Endothelial cell of umbilical vein (primary cell): ENCODE measurements around the gene VTI1A. TPM values are rescaled to one million over a fixed set of nuclear protein-coding genes. Genes with fewer than 3 reads are reported as not detected.

Experiments
- BruUV-seq: library from RNA; stranded (reverse); fragments of 400-500 nt; replicated peaks from 2 replicates; lab custom pipeline; 2021; lab: Mats Ljungman, UMichigan
- CTCF ChIA-PET: fragments of 300-600, 350-600 bp; sonication (Branson Sonifier 250); formaldehyde crosslinking; loops from one replicate; lab custom pipeline; 2021; ENCODE audit warnings: antibody characterized with exemption, inconsistent platforms; lab: Charles Lee
- POLR2A ChIA-PET: fragments of 300-600, 350-600 bp; sonication (Branson Sonifier 250); formaldehyde crosslinking; loops from one replicate; lab custom pipeline; 2021; ENCODE audit warnings: antibody characterized with exemption, inconsistent platforms; lab: Charles Lee
- DNase-seq: peaks from one replicate; pipeline ENCODE4 v3.0.0-alpha.2; 2011; ENCODE audit warnings: low read depth, low spot score
- FAIRE-seq: peaks from 2 replicates; lab custom pipeline; 2011; peaks lifted over from hg19 to GRCh38; lab: Jason Lieb, UNC
- H2AFZ ChIP-seq: 2 replicates; pipeline ENCODE4 v1.6.0; 2012; ENCODE audit warnings: low read depth, low read length, control low read depth, inconsistent platforms
- H3K27ac ChIP-seq: 2 replicates; pipeline ENCODE4 v1.5.1; 2011; ENCODE audit warnings: low read depth, mild to moderate bottlenecking, control low read depth, low read length, moderate library complexity; ENCODE audit not compliant: insufficient read depth
- H3K27me3 ChIP-seq, 2 experiments: 2 replicates each; pipeline versions ENCODE4 v1.6.0 to v1.6.1; 2011; ENCODE audit warnings: low read length in 2 of 2, mixed read lengths in 1 of 2; ENCODE audit not compliant: control insufficient read depth in 2 of 2, insufficient read depth in 2 of 2
- H3K36me3 ChIP-seq, 2 experiments: 2 replicates in 1 of 2; 3 replicates in 1 of 2; pipeline ENCODE4 v1.5.1; 2011; ENCODE audit warnings: low read length in 2 of 2, mild to moderate bottlenecking in 1 of 2, moderate library complexity in 1 of 2; ENCODE audit not compliant: control insufficient read depth in 2 of 2, insufficient read depth in 2 of 2; ENCODE audit errors: extremely low read depth in 1 of 2
- H3K4me1 ChIP-seq: 3 replicates; pipeline ENCODE4 v1.5.1; 2011; ENCODE audit warnings: mild to moderate bottlenecking, low read length; ENCODE audit not compliant: control insufficient read depth, insufficient read depth; ENCODE audit errors: extremely low read depth
- H3K4me2 ChIP-seq: 2 replicates; pipeline ENCODE4 v1.6.1; 2011; ENCODE audit warnings: low read length, control low read depth, mixed read lengths; ENCODE audit not compliant: insufficient read depth
- H3K4me3 ChIP-seq, 3 experiments: fragments of 200-600 bp in 1 of 3; sonication (generic), shearing (Covaris generic) in 1 of 3; replicated peaks in 1 of 3; 2 replicates each; pipeline ENCODE4 v1.5.1; 2011 to 2016; ENCODE audit warnings: control low read depth in 3 of 3, low read length in 3 of 3, mild to moderate bottlenecking in 2 of 3, inconsistent platforms in 1 of 3, low read depth in 1 of 3, moderate library complexity in 1 of 3; ENCODE audit not compliant: insufficient read depth in 1 of 3
- H3K79me2 ChIP-seq: 2 replicates; pipeline ENCODE4 v1.6.0; 2012; ENCODE audit warnings: low read length, inconsistent platforms; ENCODE audit not compliant: control insufficient read depth, insufficient read depth
- H3K9ac ChIP-seq: replicated peaks from 2 replicates; pipeline ENCODE3; 2011; ENCODE audit warnings: low read length, control low read depth; ENCODE audit not compliant: insufficient read depth; ENCODE audit errors: extremely low read depth
- H3K9me1 ChIP-seq: replicated peaks from 3 replicates; pipeline ENCODE4 v1.6.0; 2011; ENCODE audit warnings: mild to moderate bottlenecking, low read length; ENCODE audit not compliant: control insufficient read depth, insufficient read depth; ENCODE audit errors: extremely low read depth
- H3K9me3 ChIP-seq: replicated peaks from 2 replicates; pipeline ENCODE4 v1.5.1; 2012; ENCODE audit warnings: low read length, inconsistent platforms; ENCODE audit not compliant: control insufficient read depth, insufficient read depth
- H4K20me1 ChIP-seq: replicated peaks from 2 replicates; pipeline ENCODE3; 2011; ENCODE audit warnings: mild to moderate bottlenecking, low read length; ENCODE audit not compliant: control insufficient read depth, insufficient read depth; ENCODE audit errors: extremely low read depth
- EZH2 ChIP-seq: IDR thresholded peaks from 2 replicates; pipeline ENCODE4 v1.6.1; 2012; ENCODE audit warnings: borderline replicate concordance, low read depth, mild to moderate bottlenecking, moderate library complexity, low read length, inconsistent platforms; ENCODE audit not compliant: severe bottlenecking
- FOS ChIP-seq: IDR thresholded peaks from 2 replicates; pipeline ENCODE4 v1.6.1; 2011; ENCODE audit warnings: mild to moderate bottlenecking, low read length, moderate library complexity, borderline replicate concordance; ENCODE audit not compliant: insufficient read depth
- GATA2 ChIP-seq: IDR thresholded peaks from 2 replicates; pipeline ENCODE4 v1.7.0; 2011; ENCODE audit warnings: low read depth, mild to moderate bottlenecking, moderate library complexity, mixed read lengths, low read length; ENCODE audit not compliant: insufficient read length, insufficient read depth
- JUN ChIP-seq: IDR thresholded peaks from 2 replicates; pipeline ENCODE4 v1.6.1; 2011; ENCODE audit warnings: borderline replicate concordance, low read depth; ENCODE audit not compliant: insufficient read length, insufficient read depth
- MYC ChIP-seq: IDR thresholded peaks from one replicate; pipeline ENCODE4 v1.6.1; 2011; ENCODE audit warnings: mild to moderate bottlenecking, low read depth, low read length
- POLR2A ChIP-seq: IDR thresholded peaks from 2 replicates; pipeline ENCODE4 v1.6.1; 2012; ENCODE audit warnings: low read depth, mild to moderate bottlenecking, control low read depth, low read length
- POLR2AphosphoS5 ChIP-seq: IDR thresholded peaks from 2 replicates; pipeline ENCODE4 v1.6.1; 2012; ENCODE audit warnings: low read depth, mild to moderate bottlenecking, control low read depth, low read length, moderate library complexity; ENCODE audit not compliant: insufficient read depth
- dilution Hi-C: fragments of 300-500 bp; cut with MboI; formaldehyde crosslinking; loops from one replicate; pipeline ENCODE4 v1.15.0; 2019; ENCODE audit warnings: low sequenced_read_pairs; ENCODE audit not compliant: extremely low pct_ligation_motif_present
- intact Hi-C: fragments of 100-400 bp; cut with micrococcal nuclease; formaldehyde crosslinking; loops from one replicate; pipeline ENCODE4 v1.10.0; 2022
- polyA plus RNA-seq, 4 experiments: library from polyadenylated mRNA; depleted of rRNA in 3 of 4; stranded (reverse) in 3 of 4; unstranded in 1 of 4; fragments of >200 nt; gene quantifications; 2 replicates each; pipeline versions ENCODE4 v1.2.1 to v1.2.3, GENCODE V29; 2011 to 2012; ENCODE audit warnings: missing spikeins in 1 of 4
- total RNA-seq: library from RNA; stranded (reverse); gene quantifications from 2 replicates; pipeline ENCODE4 v1.2.3, GENCODE V29; 2021
- TF ChIP-seq, protein P1 (sequence below), 2 donors: IDR thresholded peaks; 1 replicate in 1 of 2; 2 replicates in 1 of 2; pipeline ENCODE4 v1.5.1; 2011; ENCODE audit warnings: low read length in 2 of 2, mild to moderate bottlenecking in 2 of 2, moderate library complexity in 2 of 2, control low read depth in 1 of 2, inconsistent platforms in 1 of 2, low read depth in 1 of 2; ENCODE audit not compliant: insufficient read depth in 1 of 2; ENCODE audit errors: extremely low read depth in 1 of 2
- TF ChIP-seq, protein P2 (sequence below): IDR thresholded peaks from 2 replicates; pipeline ENCODE4 v1.6.1; 2011; ENCODE audit not compliant: insufficient read depth, insufficient read length

VTI1A gene
- total and polyA plus RNA-seq, 2 donors (not counting 3 experiments of a cell fraction or from before 2014, with no cell fraction given), result 10.8 to 35.6 TPM

DNA sequence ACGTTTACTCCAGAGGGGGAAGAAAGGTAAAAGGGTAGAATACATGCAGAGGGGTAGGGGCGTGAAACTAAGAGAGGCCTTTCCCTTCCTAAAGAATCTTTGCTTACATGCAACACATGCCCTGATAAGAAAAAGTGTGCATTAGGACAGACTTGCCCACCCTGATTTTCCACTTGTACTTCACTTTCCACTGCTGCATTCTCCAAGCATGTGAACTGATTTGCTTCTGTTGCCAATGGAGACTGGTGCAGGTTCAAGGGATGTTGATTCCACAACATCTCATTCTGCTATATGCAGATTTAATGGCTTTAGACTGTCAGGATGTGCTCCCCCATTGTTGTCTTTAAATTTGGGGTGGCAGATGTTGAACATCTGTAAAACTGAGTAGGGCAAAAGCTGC, 265.5 kb downstream of the VTI1A start:
- POLR2A ChIA-PET, result no interaction called here
- H3K27me3 ChIP-seq, result no peaks in the 10 kb centered on the region
- H4K20me1 ChIP-seq, result no peaks in the 10 kb centered on the region
- no peaks in the 10 kb centered on the region for H3K9me3 ChIP-seq
- CTCF ChIA-PET, result interaction anchor here (3.3 kb wide), 1 partner anchor 9 kb away, joined by 12 read pairs; no protein-coding TSS in a partner anchor
- TF ChIP-seq POLR2A (no peak), MYC (no peak), POLR2AphosphoS5 (no peak), GATA2 (no peak), JUN (no peak), EZH2 (no peak), FOS (no peak)
- TF ChIP-seq, protein P1, sequence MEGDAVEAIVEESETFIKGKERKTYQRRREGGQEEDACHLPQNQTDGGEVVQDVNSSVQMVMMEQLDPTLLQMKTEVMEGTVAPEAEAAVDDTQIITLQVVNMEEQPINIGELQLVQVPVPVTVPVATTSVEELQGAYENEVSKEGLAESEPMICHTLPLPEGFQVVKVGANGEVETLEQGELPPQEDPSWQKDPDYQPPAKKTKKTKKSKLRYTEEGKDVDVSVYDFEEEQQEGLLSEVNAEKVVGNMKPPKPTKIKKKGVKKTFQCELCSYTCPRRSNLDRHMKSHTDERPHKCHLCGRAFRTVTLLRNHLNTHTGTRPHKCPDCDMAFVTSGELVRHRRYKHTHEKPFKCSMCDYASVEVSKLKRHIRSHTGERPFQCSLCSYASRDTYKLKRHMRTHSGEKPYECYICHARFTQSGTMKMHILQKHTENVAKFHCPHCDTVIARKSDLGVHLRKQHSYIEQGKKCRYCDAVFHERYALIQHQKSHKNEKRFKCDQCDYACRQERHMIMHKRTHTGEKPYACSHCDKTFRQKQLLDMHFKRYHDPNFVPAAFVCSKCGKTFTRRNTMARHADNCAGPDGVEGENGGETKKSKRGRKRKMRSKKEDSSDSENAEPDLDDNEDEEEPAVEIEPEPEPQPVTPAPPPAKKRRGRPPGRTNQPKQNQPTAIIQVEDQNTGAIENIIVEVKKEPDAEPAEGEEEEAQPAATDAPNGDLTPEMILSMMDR (IDR thresholded peaks at IDR 0.05; ENCODE audit: extremely low read depth in 1 of 2, insufficient read depth in 1 of 2, low read depth in 1 of 2, low read length in 2 of 2), result no peak
- TF ChIP-seq, protein P2, sequence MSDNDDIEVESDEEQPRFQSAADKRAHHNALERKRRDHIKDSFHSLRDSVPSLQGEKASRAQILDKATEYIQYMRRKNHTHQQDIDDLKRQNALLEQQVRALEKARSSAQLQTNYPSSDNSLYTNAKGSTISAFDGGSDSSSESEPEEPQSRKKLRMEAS, result no peak
- H3K4me3 ChIP-seq, result no peak overlapping the region
- dilution Hi-C loops, result no loop called here
- intact Hi-C loops, result no loop called here
- BruUV-seq, result no TSS peak
- no peak overlapping the region for H2AFZ ChIP-seq
- FAIRE-seq (no peak), DNase-seq (no peak)
- no peak overlapping the region for H3K27ac ChIP-seq
- H3K4me2 ChIP-seq, result no peak overlapping the region
- no peak overlapping the region for H3K9ac ChIP-seq
- no peaks in the 10 kb centered on the region for H3K79me2 ChIP-seq
- H3K9me1 ChIP-seq, result no peaks in the 10 kb centered on the region
- no peaks in the 10 kb centered on the region for H3K36me3 ChIP-seq
- H3K4me1 ChIP-seq, result no peaks in the 10 kb centered on the region
